ENCODE results near the gene BLM.

The BLM gene

DNA sequence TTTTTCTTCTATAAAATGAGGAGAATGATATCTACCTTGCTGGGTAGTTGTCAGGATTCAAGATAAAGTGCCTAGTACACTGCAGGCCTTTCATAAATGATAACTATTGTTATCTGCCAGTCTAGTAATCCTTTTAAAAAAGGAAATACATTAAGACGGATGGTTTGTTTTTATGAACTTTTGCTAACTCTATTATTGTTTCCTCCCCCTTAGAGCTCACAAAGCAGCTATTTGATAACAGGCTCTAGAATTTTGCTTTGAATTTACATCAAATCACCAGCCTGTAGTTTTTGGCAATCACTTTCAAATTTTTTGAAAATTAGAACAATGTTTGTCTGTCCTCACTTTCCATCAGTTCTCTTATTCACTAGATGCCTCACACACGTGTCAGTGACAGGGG, 39.8 kb downstream of the BLM start:
- ChIA-PET CTCF (no interaction called here), POLR2A (no interaction called here)
- H3K4me3 ChIP-seq (ENCODE audit: low read depth, low read length) = no peak overlapping the region
- TF ChIP-seq, protein P1, sequence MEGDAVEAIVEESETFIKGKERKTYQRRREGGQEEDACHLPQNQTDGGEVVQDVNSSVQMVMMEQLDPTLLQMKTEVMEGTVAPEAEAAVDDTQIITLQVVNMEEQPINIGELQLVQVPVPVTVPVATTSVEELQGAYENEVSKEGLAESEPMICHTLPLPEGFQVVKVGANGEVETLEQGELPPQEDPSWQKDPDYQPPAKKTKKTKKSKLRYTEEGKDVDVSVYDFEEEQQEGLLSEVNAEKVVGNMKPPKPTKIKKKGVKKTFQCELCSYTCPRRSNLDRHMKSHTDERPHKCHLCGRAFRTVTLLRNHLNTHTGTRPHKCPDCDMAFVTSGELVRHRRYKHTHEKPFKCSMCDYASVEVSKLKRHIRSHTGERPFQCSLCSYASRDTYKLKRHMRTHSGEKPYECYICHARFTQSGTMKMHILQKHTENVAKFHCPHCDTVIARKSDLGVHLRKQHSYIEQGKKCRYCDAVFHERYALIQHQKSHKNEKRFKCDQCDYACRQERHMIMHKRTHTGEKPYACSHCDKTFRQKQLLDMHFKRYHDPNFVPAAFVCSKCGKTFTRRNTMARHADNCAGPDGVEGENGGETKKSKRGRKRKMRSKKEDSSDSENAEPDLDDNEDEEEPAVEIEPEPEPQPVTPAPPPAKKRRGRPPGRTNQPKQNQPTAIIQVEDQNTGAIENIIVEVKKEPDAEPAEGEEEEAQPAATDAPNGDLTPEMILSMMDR (IDR thresholded peaks at IDR 0.05; ENCODE audit: insufficient read depth, low read length, missing control alignments) = no peak
- DNase-seq (ENCODE audit: low read depth, low spot score) = no peak

DNA sequence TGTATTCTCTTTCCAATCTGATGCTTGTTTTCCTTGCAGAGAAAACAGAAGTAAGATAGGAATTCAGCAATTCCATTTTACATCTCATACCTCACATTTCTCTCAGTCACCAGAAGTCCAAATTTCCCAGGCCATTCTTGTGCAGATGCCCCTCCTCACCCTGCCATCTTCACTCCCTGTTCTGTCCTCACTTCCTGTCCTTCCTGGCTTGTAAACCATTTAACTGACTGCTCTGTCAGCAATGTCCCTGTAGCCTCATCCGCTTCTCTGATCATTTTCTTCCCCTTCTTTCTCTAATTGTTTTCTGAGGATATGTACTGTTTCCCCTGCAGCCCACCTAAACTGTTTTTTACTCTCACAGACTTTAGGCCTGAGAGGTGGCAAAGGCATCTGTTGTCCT, 40.3 kb downstream of the BLM start:
- DNase-seq (ENCODE audit: low read depth, low spot score) = no peak
- H3K4me3 ChIP-seq (ENCODE audit: low read depth, low read length) = no peak overlapping the region
- POLR2A ChIA-PET = no interaction called here
- TF ChIP-seq, protein P1 (IDR thresholded peaks at IDR 0.05; ENCODE audit: insufficient read depth, low read length, missing control alignments) = no peak
- CTCF ChIA-PET = no interaction called here

DNA sequence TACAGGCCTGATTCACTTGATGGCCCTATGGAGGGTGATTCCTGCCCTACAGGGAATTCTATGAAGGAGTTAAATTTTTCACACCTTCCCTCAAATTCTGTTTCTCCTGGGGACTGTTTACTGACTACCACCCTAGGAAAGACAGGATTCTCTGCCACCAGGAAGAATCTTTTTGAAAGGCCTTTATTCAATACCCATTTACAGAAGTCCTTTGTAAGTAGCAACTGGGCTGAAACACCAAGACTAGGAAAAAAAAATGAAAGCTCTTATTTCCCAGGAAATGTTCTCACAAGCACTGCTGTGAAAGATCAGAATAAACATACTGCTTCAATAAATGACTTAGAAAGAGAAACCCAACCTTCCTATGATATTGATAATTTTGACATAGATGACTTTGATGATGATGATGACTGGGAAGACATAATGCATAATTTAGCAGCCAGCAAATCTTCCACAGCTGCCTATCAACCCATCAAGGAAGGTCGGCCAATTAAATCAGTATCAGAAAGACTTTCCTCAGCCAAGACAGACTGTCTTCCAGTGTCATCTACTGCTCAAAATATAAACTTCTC, 43.6 kb downstream of the BLM start:
- H3K4me3 ChIP-seq (ENCODE audit: low read depth, low read length) = no peak overlapping the region
- TF ChIP-seq, protein P1 (IDR thresholded peaks at IDR 0.05; ENCODE audit: insufficient read depth, low read length, missing control alignments) = no peak
- DNase-seq (ENCODE audit: low read depth, low spot score) = no peak
- ChIA-PET CTCF (no interaction called here), POLR2A (no interaction called here)

DNA sequence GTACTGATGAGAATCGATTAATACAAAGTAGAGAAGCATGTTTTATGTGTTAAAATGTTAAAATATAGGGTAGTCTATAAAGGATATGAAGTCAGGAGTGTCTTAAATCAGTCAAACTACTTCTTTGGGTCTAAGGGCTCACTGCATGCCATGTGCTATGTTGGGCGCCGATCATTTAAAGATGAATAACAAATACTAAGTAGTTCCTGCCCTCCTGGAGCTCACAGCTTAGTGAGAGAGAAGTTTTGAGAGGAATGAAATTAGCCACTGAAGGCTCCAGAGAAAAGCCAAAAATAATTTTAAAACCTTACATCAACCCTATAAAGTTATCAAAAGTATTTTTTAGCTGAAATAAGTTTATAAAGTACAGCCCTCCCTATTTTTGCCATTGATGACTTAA, 44.5 kb downstream of the BLM start:
- CTCF ChIA-PET = interaction anchor here (1.0 kb wide), 1 partner anchor 10 kb away, joined by 4 read pairs; no protein-coding TSS in a partner anchor
- POLR2A ChIA-PET = no interaction called here
- no peak for DNase-seq (ENCODE audit: low read depth, low spot score)
- H3K4me3 ChIP-seq (ENCODE audit: low read depth, low read length) = no peak overlapping the region
- TF ChIP-seq, protein P1 (IDR thresholded peaks at IDR 0.05; ENCODE audit: insufficient read depth, low read length, missing control alignments) = no peak

DNA sequence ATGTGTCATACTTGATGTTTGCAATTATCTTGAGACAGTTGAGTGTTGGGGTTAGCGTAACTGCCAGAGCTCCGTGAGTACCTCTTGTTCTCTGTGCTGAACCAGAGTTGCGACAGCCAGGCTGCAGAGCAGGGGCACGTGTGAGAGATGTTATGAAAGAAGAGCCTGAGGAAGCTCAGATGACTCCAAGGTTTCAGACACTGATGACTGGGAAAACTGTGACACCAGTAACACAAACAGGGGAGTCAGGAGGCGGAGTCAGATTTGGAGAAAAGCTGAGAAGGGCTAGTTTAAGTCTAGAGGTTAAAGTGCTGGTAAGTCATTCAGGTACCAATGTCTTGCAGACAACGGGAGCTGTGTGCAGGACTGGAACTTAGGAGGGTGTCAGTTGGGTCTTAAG, 45.0 kb downstream of the BLM start:
- DNase-seq (ENCODE audit: low read depth, low spot score) = no peak
- CTCF ChIA-PET = interaction anchor here (1.0 to 1.3 kb wide), 2 partner anchors 10 to 16 kb away, joined by 4 to 5 read pairs; no protein-coding TSS in a partner anchor

DNA sequence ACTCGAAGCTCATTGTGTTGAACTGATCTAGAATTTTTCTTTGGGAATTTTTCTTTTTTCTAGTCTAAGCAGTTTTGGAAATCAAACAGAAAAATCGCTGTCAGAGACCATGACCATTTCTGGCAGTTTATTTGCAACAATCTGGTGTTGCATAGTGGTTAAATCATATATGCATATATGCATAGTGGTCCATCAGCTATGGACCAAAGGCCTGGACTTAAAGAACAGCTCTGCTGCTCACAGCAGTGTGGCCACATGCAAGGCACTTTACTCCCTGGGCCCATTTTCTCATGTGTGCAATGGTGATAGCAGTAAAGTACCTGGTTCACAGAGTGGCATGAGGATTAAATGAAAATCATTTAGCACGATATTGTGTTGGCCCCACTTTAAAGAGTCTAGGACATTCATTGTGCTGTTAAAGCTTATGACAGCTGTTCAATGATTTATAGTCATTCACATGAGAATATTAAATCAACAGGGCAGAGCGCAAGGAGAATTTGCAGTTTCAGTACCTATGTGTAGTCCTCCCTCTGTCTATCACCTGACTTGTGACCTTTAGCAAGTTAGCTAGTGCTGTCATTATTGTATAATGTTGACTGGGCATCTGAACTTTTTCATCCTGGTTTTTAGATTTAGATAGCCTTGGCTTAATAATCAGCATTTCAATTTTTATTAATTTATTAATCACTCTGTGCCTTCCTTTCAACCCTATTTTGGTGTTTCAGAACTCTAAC, 46.4 kb downstream of the BLM start:
- DNase-seq (ENCODE audit: low read depth, low spot score) = no peak
- TF ChIP-seq, protein P1 (IDR thresholded peaks at IDR 0.05; ENCODE audit: insufficient read depth, low read length, missing control alignments) = no peak
- CTCF ChIA-PET = interaction anchor here (1.3 kb wide), 1 partner anchor 18 kb away, joined by 5 read pairs; no protein-coding TSS in a partner anchor
- POLR2A ChIA-PET = no interaction called here
- H3K4me3 ChIP-seq (ENCODE audit: low read depth, low read length) = no peak overlapping the region

More for the DNA sequence above, 45.0 kb downstream of the BLM start:
- no peak overlapping the region for H3K4me3 ChIP-seq (ENCODE audit: low read depth, low read length)
- POLR2A ChIA-PET = no interaction called here
- TF ChIP-seq, protein P1 (IDR thresholded peaks at IDR 0.05; ENCODE audit: insufficient read depth, low read length, missing control alignments) = no peak
